K562 (cell line): ENCODE data around the gene BAIAP2. TPM values are rescaled to one million over a fixed set of nuclear protein-coding genes. Genes with fewer than 3 reads are reported as not detected.

Experiments
- ATAC-seq: fragments of 200-7000 bp; cut with Tn5 transposase; 3 replicates; pipeline ENCODE4 v1.9.1; 2020; ENCODE audit warnings: moderate library complexity
- BruUV-seq: library from RNA; stranded (reverse); fragments of 400-500 nt; replicated peaks from 2 replicates; lab custom pipeline; 2021; lab: Mats Ljungman, UMichigan
- CTCF ChIA-PET: fragments of 300-600 bp; formaldehyde crosslinking; extraction: SDS; loops from one replicate; lab custom pipeline; 2021; ENCODE audit warnings: low intra/inter-chr PET ratio; lab: Yijun Ruan, JAX
- POLR2A ChIA-PET: fragments of 300-600, 350-650 bp; sonication (Branson Sonifier 250); formaldehyde crosslinking; extraction: SDS; loops from one replicate; lab custom pipeline; 2021; ENCODE audit warnings: antibody characterized with exemption, inconsistent platforms; lab: Yijun Ruan, JAX
- DNase-seq, 4 experiments: peaks; one replicate each; pipeline versions ENCODE4 v3.0.0 to v3.0.0-alpha.2; 2011 to 2018; ENCODE audit warnings: low spot score in 3 of 4, mixed read lengths in 3 of 4; ENCODE audit errors: extremely low read depth in 1 of 4
- FAIRE-seq: peaks from 2 replicates; lab custom pipeline; 2011; peaks lifted over from hg19 to GRCh38; lab: Jason Lieb, UNC
- H2AFZ ChIP-seq: 2 replicates; pipeline ENCODE4 v1.6.0; 2011; ENCODE audit warnings: low read depth, low read length, control low read depth, inconsistent platforms
- H3K27ac ChIP-seq: fragments of 200-600 bp; 3 replicates; pipeline ENCODE4 v1.8.0; 2011; ENCODE audit warnings: low read depth, mild to moderate bottlenecking, control low read depth, inconsistent platforms, low read length, moderate library complexity, mixed read lengths; ENCODE audit errors: extremely low read depth
- H3K27me3 ChIP-seq, 2 experiments: fragments of 300-600 bp in 1 of 2; 2 replicates in 1 of 2; 3 replicates in 1 of 2; pipeline versions ENCODE4 v1.6.0 to v1.8.0; 2011; ENCODE audit warnings: inconsistent platforms in 2 of 2, low read length in 2 of 2, mild to moderate bottlenecking in 1 of 2, mixed read lengths in 1 of 2, moderate library complexity in 1 of 2; ENCODE audit not compliant: control insufficient read depth in 2 of 2, insufficient read depth in 2 of 2
- H3K36me3 ChIP-seq: fragments of 300-600 bp; 3 replicates; pipeline ENCODE4 v1.8.0; 2011; ENCODE audit warnings: mild to moderate bottlenecking, low read length, inconsistent platforms; ENCODE audit not compliant: control insufficient read depth, insufficient read depth
- H3K4me1 ChIP-seq, 2 experiments: fragments of 200-600 bp in 1 of 2; replicated peaks in 1 of 2; 2 replicates in 1 of 2; 3 replicates in 1 of 2; pipeline versions ENCODE4 v1.5.1 to v1.8.0; 2011; ENCODE audit warnings: inconsistent platforms in 2 of 2, low read length in 2 of 2, mild to moderate bottlenecking in 1 of 2, mixed read lengths in 1 of 2, moderate library complexity in 1 of 2; ENCODE audit not compliant: control insufficient read depth in 2 of 2, insufficient read depth in 2 of 2
- H3K4me2 ChIP-seq: 2 replicates; pipeline ENCODE4 v1.6.1; 2011; ENCODE audit warnings: low read length, control low read depth, inconsistent platforms, mixed read lengths; ENCODE audit not compliant: insufficient read depth
- H3K4me3 ChIP-seq: fragments of 200-600 bp; sonication (generic), shearing (Covaris generic); 2 replicates; pipeline ENCODE4 v1.5.1; 2016; ENCODE audit warnings: control low read depth, inconsistent platforms
- H3K79me2 ChIP-seq: fragments of 200-600 bp; 3 replicates; pipeline ENCODE4 v1.8.0; 2011; ENCODE audit warnings: low read length, inconsistent platforms; ENCODE audit not compliant: control insufficient read depth, insufficient read depth
- H3K9ac ChIP-seq, 2 experiments: 2 replicates each; pipeline versions ENCODE4 v1.6.0 to v1.6.1; 2011; ENCODE audit warnings: low read depth in 2 of 2, low read length in 2 of 2, control low read depth in 1 of 2, inconsistent platforms in 1 of 2, mild to moderate bottlenecking in 1 of 2, mixed read lengths in 1 of 2; ENCODE audit not compliant: insufficient read depth in 1 of 2
- H3K9me1 ChIP-seq: one replicate; pipeline ENCODE4 v1.6.0; 2011; ENCODE audit warnings: inconsistent platforms, mild to moderate bottlenecking, low read length, moderate library complexity; ENCODE audit not compliant: control insufficient read depth, insufficient read depth
- H3K9me3 ChIP-seq: replicated peaks from 2 replicates; pipeline ENCODE4 v1.5.1; 2011; ENCODE audit warnings: low read depth, low read length, inconsistent platforms; ENCODE audit not compliant: control insufficient read depth, insufficient read depth
- H4K20me1 ChIP-seq: replicated peaks from 2 replicates; pipeline ENCODE4 v1.6.1; 2011; ENCODE audit warnings: low read length, inconsistent platforms, mixed read lengths; ENCODE audit not compliant: control insufficient read depth, insufficient read depth
- ETV5 ChIP-seq: sonication (generic); formaldehyde crosslinking; IDR thresholded peaks from 2 replicates; pipeline ENCODE4 v1.4.0; 2020; ENCODE audit warnings: low read depth, mild to moderate bottlenecking, missing genetic modification reagents
- HSF4 ChIP-seq: fragments of 250-450 bp; sonication (Bioruptor Pico); IDR thresholded peaks from 2 replicates; pipeline ENCODE4 v2.1.2; 2022; ENCODE audit warnings: mild to moderate bottlenecking, moderate library complexity, borderline replicate concordance
- MEIS2 ChIP-seq: fragments of 450-650 bp; IDR thresholded peaks from 2 replicates; pipeline ENCODE4 v1.6.1; 2014; ENCODE audit warnings: mild to moderate bottlenecking; ENCODE audit not compliant: partially characterized antibody
- SMARCA5 ChIP-seq: fragments of 450-650 bp; IDR thresholded peaks from 2 replicates; pipeline ENCODE4 v1.6.1; 2016
- SPI1 ChIP-seq: IDR thresholded peaks from 2 replicates; pipeline ENCODE4 v1.6.1; 2011; ENCODE audit warnings: low read depth, low read length, control low read depth, borderline replicate concordance
- SRF ChIP-seq, 2 experiments: fragments of 250-450, 450-650 bp in 1 of 2; sonication (Bioruptor Pico) in 1 of 2; sonication (generic) in 1 of 2; formaldehyde crosslinking; IDR thresholded peaks; 2 replicates each; pipeline versions ENCODE4 v1.5.0 to v1.5.1; 2020 to 2022; ENCODE audit warnings: mild to moderate bottlenecking in 1 of 2, missing genetic modification reagents in 1 of 2
- TEAD1 ChIP-seq, 2 experiments: fragments of 450-650 bp in 1 of 2; sonication (generic) in 1 of 2; formaldehyde crosslinking; IDR thresholded peaks; 2 replicates each; pipeline versions ENCODE4 v1.4.0 to v1.8.0; 2020 to 2022; ENCODE audit warnings: mild to moderate bottlenecking in 2 of 2, missing genetic modification reagents in 1 of 2
- TEAD4 ChIP-seq, 2 experiments: sonication (generic) in 1 of 2; formaldehyde crosslinking in 1 of 2; IDR thresholded peaks; 2 replicates each; pipeline versions ENCODE4 v1.6.1 to v1.8.0; 2012 to 2022; ENCODE audit warnings: borderline replicate concordance in 1 of 2, inconsistent platforms in 1 of 2, low read length in 1 of 2, mild to moderate bottlenecking in 1 of 2, missing genetic modification reagents in 1 of 2
- ZC3H11A ChIP-seq: IDR thresholded peaks from 2 replicates; pipeline ENCODE4 v1.6.1; 2012; ENCODE audit warnings: low read depth, low read length, improper control_type of control experiment
- ZNF224 ChIP-seq: sonication (generic); formaldehyde crosslinking; IDR thresholded peaks from 2 replicates; pipeline ENCODE4 v1.8.0; 2022; ENCODE audit warnings: mild to moderate bottlenecking, missing genetic modification reagents
- WGBS: fragments of 100-300 bp; shearing (Covaris generic); methylation state at CpG from one replicate; pipeline ENCODE4 v1.1.6; 2016; ENCODE audit warnings: low coverage, mixed read lengths; ENCODE audit not compliant: insufficient coverage; ENCODE audit errors: missing lambda C conversion rate; 5-methylcytosine and 5-hydroxymethylcytosine counted together
- in situ Hi-C: fragments of 300-500 bp; cut with MboI; formaldehyde crosslinking; loops from 4 replicates; pipeline ENCODE4 v1.15.0; 2018; ENCODE audit warnings: inconsistent platforms, mixed read lengths
- intact Hi-C: fragments of 100-400 bp; cut with micrococcal nuclease; formaldehyde crosslinking; loops from 2 replicates; pipeline ENCODE4 v1.14.2; 2022
- polyA plus RNA-seq, 8 experiments: library from polyadenylated mRNA; depleted of rRNA in 4 of 8; stranded (reverse) in 5 of 8; unstranded in 3 of 8; fragments of >200 nt; fragmentation: Nextera tagmentation in 2 of 8; fragmentation: Illumina TruSeq in 1 of 8; extraction: Ambion mirVana in 2 of 8; extraction: Trizol in 1 of 8; gene quantifications; 2 replicates each; pipeline versions ENCODE4 v1.2.1 to v1.2.3, GENCODE V29; 2011 to 2014; ENCODE audit warnings: inconsistent platforms in 1 of 8, missing spikeins in 1 of 8
- total RNA-seq, 7 experiments: library from RNA; depleted of rRNA in 6 of 7; stranded (reverse); fragments of >200 nt in 6 of 7; fragmentation: Illumina TruSeq in 2 of 7; extraction: Trizol in 2 of 7; gene quantifications; 2 replicates each; pipeline versions ENCODE4 v1.2.1 to v1.2.3, GENCODE V29; 2011 to 2021; ENCODE audit warnings: low replicate concordance in 1 of 7
- TF ChIP-seq, protein P1 (sequence below): IDR thresholded peaks from 2 replicates; pipeline ENCODE4 v1.6.1; 2016; ENCODE audit warnings: missing genetic modification characterization, missing compliant biosample characterization
- TF ChIP-seq, protein P2 (sequence below): fragments of 450-650 bp; formaldehyde crosslinking; IDR thresholded peaks from 2 replicates; pipeline ENCODE4 v1.4.0; 2020; ENCODE audit warnings: mild to moderate bottlenecking, moderate library complexity

BAIAP2 gene
- total and polyA plus RNA-seq, 9 of the 15 experiments (the other 6 are each of a cell fraction or from before 2014, with no cell fraction given), result 2.3 to 51.6 (median 18.4) TPM

DNA sequence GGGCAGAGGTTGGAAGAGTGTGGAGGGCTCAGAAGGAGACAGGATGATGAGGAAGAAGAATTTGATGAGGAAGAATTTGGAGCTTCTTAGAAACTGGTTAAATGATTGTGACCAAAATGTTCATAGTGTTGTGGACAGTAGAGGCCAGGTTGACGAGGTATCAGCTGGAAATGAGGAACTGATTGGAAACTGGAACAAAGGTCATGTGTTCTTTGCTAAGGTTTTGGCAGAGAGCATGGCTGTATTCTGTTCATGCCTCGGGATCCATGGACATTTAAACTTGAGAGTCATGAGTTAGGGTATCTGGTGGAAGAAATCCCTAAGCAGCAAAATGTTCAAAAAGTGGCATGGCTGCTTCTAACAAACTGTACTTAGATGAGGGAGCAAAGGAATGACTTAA is 24.0 kb upstream of the BAIAP2 start:
- in situ Hi-C loops, result no loop called here
- FAIRE-seq, result peak; percentile 46
- POLR2A ChIA-PET, result interaction anchor here (0.6 kb wide), 1 partner anchor 19 kb away, joined by 4 read pairs; the partner anchor contains the start of gene CHMP6

DNA sequence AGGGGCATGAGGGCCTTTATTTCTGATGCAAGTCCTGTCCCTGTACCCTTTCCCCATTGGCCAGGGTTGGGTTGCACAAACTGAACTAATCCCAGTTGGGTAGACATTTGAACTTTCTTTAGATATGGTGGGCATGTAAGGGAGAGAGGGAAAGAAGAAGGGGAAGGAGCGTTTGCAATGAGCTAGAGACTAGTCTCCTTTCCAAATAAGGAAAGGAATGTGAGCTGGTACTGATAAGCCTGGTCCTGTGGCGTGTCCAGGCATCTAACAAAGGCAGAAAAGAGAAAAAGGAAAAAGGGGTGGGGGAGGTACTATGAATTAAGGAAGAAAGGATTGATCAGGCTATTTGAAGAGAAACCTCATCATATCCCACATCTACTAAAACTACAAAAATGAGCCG is 23.0 kb upstream of the BAIAP2 start:
- H3K27ac ChIP-seq, result no peak overlapping the region
- DNase-seq (no peak), FAIRE-seq (peak; percentile 70), ATAC-seq (peak; percentile 42; the same call in 2 of the 3 replicates)
- peaks cover 4 to 12% of the 10 kb centered on the region in 2 experiments; a peak in 4 of 5 replicates for H3K4me1 ChIP-seq
- H3K9me1 ChIP-seq, result no peaks in the 10 kb centered on the region
- no peaks in the 10 kb centered on the region; the same call in 2 of the 3 replicates for H3K36me3 ChIP-seq
- H4K20me1 ChIP-seq, result no peaks in the 10 kb centered on the region
- H3K27me3 ChIP-seq, result no peaks in the 10 kb centered on the region
- no peak overlapping the region for H2AFZ ChIP-seq
- ChIA-PET CTCF (no interaction called here), POLR2A (interaction anchor here (0.7 to 1.0 kb wide), 4 partner anchors 8 to 505 kb away, joined by 3 to 7 read pairs (median 4); no protein-coding TSS in a partner anchor)
- 25% methylated on average over 3 of the region's 3 CpGs for WGBS
- peaks cover 8% of the 10 kb centered on the region for H3K9me3 ChIP-seq
- no peaks in the 10 kb centered on the region for H3K79me2 ChIP-seq
- intact Hi-C loops, result loop anchor here (10.0 kb wide), 1 partner anchor 223 kb away; the partner anchor contains the start of genes NDUFAF8 and TEPSIN
- no peak overlapping the region for H3K9ac ChIP-seq
- in situ Hi-C loops, result no loop called here
- no peak overlapping the region for H3K4me3 ChIP-seq
- no TSS peak for BruUV-seq
- H3K4me2 ChIP-seq, result no peak overlapping the region; the same call in 1 of the 2 replicates
- TF ChIP-seq, protein P1, sequence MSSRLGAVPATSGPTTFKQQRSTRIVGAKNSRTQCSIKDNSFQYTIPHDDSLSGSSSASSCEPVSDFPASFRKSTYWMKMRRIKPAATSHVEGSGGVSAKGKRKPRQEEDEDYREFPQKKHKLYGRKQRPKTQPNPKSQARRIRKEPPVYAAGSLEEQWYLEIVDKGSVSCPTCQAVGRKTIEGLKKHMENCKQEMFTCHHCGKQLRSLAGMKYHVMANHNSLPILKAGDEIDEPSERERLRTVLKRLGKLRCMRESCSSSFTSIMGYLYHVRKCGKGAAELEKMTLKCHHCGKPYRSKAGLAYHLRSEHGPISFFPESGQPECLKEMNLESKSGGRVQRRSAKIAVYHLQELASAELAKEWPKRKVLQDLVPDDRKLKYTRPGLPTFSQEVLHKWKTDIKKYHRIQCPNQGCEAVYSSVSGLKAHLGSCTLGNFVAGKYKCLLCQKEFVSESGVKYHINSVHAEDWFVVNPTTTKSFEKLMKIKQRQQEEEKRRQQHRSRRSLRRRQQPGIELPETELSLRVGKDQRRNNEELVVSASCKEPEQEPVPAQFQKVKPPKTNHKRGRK, result no peak
- TF ChIP-seq ZC3H11A (no peak), TEAD4 (IDR thresholded peaks at IDR 0.05; ENCODE audit: low read length) (peak; percentile 65; the same call in 1 of the 2 replicates), TEAD4 (CRISPR knock-in tag; IDR thresholded peaks at IDR 0.05; ENCODE audit: borderline replicate concordance) (no peak), ZNF224 (CRISPR knock-in tag) (no peak), MEIS2 (no peak), SRF (CRISPR knock-in tag; IDR thresholded peaks at IDR 0.05) (peak; percentile 57 to 95; a peak in 3 of 4 replicates), TEAD1 (CRISPR knock-in tag; IDR thresholded peaks at IDR 0.05) (peak; percentile 73 to 86; a peak in 2 of 4 replicates), SMARCA5 (no peak), HSF4 (no peak)
- TF ChIP-seq, protein P2, sequence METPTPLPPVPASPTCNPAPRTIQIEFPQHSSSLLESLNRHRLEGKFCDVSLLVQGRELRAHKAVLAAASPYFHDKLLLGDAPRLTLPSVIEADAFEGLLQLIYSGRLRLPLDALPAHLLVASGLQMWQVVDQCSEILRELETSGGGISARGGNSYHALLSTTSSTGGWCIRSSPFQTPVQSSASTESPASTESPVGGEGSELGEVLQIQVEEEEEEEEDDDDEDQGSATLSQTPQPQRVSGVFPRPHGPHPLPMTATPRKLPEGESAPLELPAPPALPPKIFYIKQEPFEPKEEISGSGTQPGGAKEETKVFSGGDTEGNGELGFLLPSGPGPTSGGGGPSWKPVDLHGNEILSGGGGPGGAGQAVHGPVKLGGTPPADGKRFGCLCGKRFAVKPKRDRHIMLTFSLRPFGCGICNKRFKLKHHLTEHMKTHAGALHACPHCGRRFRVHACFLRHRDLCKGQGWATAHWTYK (CRISPR knock-in tag), result no peak

More for the DNA sequence above, 24.0 kb upstream of the BAIAP2 start:
- H3K79me2 ChIP-seq, result no peaks in the 10 kb centered on the region
- H3K4me2 ChIP-seq, result no peak overlapping the region
- no TSS peak for BruUV-seq
- H3K4me3 ChIP-seq, result no peak overlapping the region
- ATAC-seq (no peak), DNase-seq (no peak)
- no peaks in the 10 kb centered on the region for H3K9me1 ChIP-seq
- no peaks in the 10 kb centered on the region for H3K36me3 ChIP-seq
- 52% methylated on average over 2 of the region's 2 CpGs for WGBS
- no peak overlapping the region for H3K27ac ChIP-seq
- H3K4me1 ChIP-seq, result peaks cover 4 to 12% of the 10 kb centered on the region in 2 experiments; a peak in 4 of 5 replicates
- intact Hi-C loops, result loop anchor here (10.0 kb wide), 1 partner anchor 224 kb away; the partner anchor contains the start of genes NDUFAF8 and TEPSIN
- H3K9me3 ChIP-seq, result no peaks in the 10 kb centered on the region; the same call in 1 of the 2 replicates
- H2AFZ ChIP-seq, result no peak overlapping the region
- TF ChIP-seq ETV5 (no peak), SPI1 (peak; percentile 62; the same call in 1 of the 2 replicates)
- no peak overlapping the region for H3K9ac ChIP-seq
- no peaks in the 10 kb centered on the region for H3K27me3 ChIP-seq
- H4K20me1 ChIP-seq, result no peaks in the 10 kb centered on the region
- CTCF ChIA-PET, result no interaction called here
